ENCODE data around the gene IKBKE. TPM values are rescaled to one million over a fixed set of nuclear protein-coding genes. Genes with fewer than 3 reads are reported as not detected.

The IKBKE gene
- total RNA-seq, 1 experiment from 2014 or later, result 5.1 TPM

DNA sequence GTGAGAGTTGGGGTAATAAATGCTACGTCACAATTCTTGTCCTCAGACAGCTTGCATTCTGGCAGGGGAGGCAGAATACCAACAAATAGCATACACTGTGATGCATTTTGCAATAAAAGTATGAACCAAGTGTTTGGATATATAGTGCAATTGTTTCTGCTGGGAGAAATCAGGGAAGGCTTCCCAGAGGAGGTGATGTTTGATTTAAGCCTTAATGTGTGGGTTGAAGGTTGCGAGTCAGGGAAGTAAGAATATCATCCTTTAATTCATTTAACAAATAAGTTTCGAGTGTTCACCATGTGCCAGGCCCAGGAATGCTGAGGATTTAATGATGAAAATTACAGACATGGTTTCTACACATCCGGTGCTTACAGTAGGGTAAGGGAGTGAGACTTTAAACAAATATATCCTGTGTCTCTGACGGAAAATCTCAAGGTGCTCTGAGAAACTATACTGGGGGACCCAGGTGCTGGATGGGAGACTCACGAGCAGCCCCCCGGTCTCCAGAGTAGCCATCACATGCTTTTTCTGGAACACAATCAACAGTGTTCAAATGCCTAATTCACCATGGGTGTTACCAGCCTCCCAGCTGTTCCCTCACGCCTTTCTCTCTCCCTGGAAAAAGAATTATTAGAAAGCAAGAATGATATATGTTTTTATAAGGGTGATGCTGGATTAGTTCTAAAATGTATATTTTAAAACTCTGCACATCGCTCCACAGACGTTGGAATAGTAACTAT is 68.8 kb downstream of the IKBKE start:
- Histone ChIP-seq H3K9me2 (ENCODE audit: insufficient read depth) (no peaks in the 10 kb centered on the region), H3K36me3 (ENCODE audit: control insufficient read depth in 1 of 2, insufficient read depth in 2 of 2, low read length in 2 of 2) (no peaks in the 10 kb centered on the region), H3K9me3 (ENCODE audit: control insufficient read depth in 1 of 2, insufficient read depth in 1 of 2, low read depth in 1 of 2, low read length in 2 of 2) (no peaks in the 10 kb centered on the region), H3K4me3 (replicated peaks in 1 of 2; ENCODE audit: low read depth in 1 of 2, low read length in 2 of 2) (no peak overlapping the region), H3K27ac (ENCODE audit: low read depth, low read length) (no peak overlapping the region), H3K4me2 (ENCODE audit: low read length) (no peak overlapping the region), H4K20me1 (ENCODE audit: insufficient read depth) (no peaks in the 10 kb centered on the region), H3K27me3 (ENCODE audit: insufficient read depth, low read length) (no peaks in the 10 kb centered on the region), H3K4me1 (ENCODE audit: control insufficient read depth in 1 of 2, insufficient read depth in 2 of 2, low read length in 2 of 2) (no peaks in the 10 kb centered on the region), H3K79me2 (ENCODE audit: insufficient read depth, low read length) (no peaks in the 10 kb centered on the region), H2AFZ (ENCODE audit: low read depth, low read length, poor library complexity, severe bottlenecking) (no peak overlapping the region), H3K9ac (ENCODE audit: low read length) (no peak overlapping the region)
- ChIA-PET POLR2A (no interaction called here), RAD21 (ENCODE audit: low non-redundant PET in 1 of 2, low total read pairs in 2 of 2, uncharacterized antibody in 2 of 2, unreplicated experiment in 2 of 2) (no interaction called here), CTCF (no interaction called here)
- no TSS peak for BruUV-seq (replicated peaks)
- no peak for DNase-seq (ENCODE audit: low read depth, low spot score)
- intact Hi-C loops (cut with micrococcal nuclease), result no loop called here
- TF ChIP-seq ZBTB33 (IDR thresholded peaks at IDR 0.05; ENCODE audit: extremely low read depth, insufficient replicate concordance, low read length), result no peak
- TF ChIP-seq SRF (IDR thresholded peaks at IDR 0.05; ENCODE audit: low read depth), result no peak
- TF ChIP-seq SIN3A (IDR thresholded peaks at IDR 0.05; ENCODE audit: low read depth), result no peak
- TF ChIP-seq, protein P1, sequence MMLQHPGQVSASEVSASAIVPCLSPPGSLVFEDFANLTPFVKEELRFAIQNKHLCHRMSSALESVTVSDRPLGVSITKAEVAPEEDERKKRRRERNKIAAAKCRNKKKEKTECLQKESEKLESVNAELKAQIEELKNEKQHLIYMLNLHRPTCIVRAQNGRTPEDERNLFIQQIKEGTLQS (IDR thresholded peaks at IDR 0.05), result no peak
- no peak for TF ChIP-seq EZH2phosphoT487 (IDR thresholded peaks at IDR 0.05; ENCODE audit: borderline replicate concordance)
- TF ChIP-seq CEBPB (IDR thresholded peaks at IDR 0.05; ENCODE audit: low read depth), result no peak
- TF ChIP-seq ZFX (IDR thresholded peaks at IDR 0.05), result no peak
- no peak for TF ChIP-seq POLR2A (IDR thresholded peaks at IDR 0.05; ENCODE audit: borderline replicate concordance, extremely low read depth, insufficient read depth, insufficient read length)
- no peak for TF ChIP-seq FOSL1 (IDR thresholded peaks at IDR 0.05; ENCODE audit: low read depth)
- no peak for TF ChIP-seq ZNF274 (IDR thresholded peaks at IDR 0.05; ENCODE audit: low read depth, low read length)
- no peak for TF ChIP-seq SP1 (IDR thresholded peaks at IDR 0.05; ENCODE audit: low read depth)
- ATAC-seq, result no peak
